GM23338 (cell line): ENCODE data around the gene ING5. TPM values are rescaled to one million over a fixed set of nuclear protein-coding genes. Genes with fewer than 3 reads are reported as not detected.

Experiments
- ATAC-seq: fragments of 200-7000 bp; cut with Tn5 transposase; 3 replicates; pipeline ENCODE4 v1.9.1; 2020
- DNase-seq: peaks from one replicate; pipeline ENCODE4 v3.0.0-alpha.2; 2015; ENCODE audit warnings: low spot score
- H2AFZ ChIP-seq: fragments of 200-600 bp; sonication (generic); 2 replicates; pipeline ENCODE4 v1.8.0; 2016; ENCODE audit warnings: antibody characterized with exemption, mild to moderate bottlenecking, moderate library complexity
- H3F3A ChIP-seq: fragments of 200-600 bp; sonication (generic); replicated peaks from 2 replicates; pipeline ENCODE4 v1.8.0; 2017; ENCODE audit warnings: antibody characterized with exemption, mixed run types, low read depth
- H3K27ac ChIP-seq: fragments of 200-600 bp; sonication (generic); 2 replicates; pipeline ENCODE4 v1.6.1; 2016; ENCODE audit warnings: low read depth
- H3K27me3 ChIP-seq: fragments of 200-600 bp; sonication (generic); 2 replicates; pipeline ENCODE4 v1.8.0; 2016; ENCODE audit warnings: mild to moderate bottlenecking, mixed run types, moderate library complexity; ENCODE audit not compliant: insufficient read depth
- H3K36me3 ChIP-seq: fragments of 200-600 bp; sonication (generic); 2 replicates; pipeline ENCODE4 v1.8.0; 2016; ENCODE audit warnings: mild to moderate bottlenecking; ENCODE audit not compliant: insufficient read depth
- H3K4me1 ChIP-seq: fragments of 200-600 bp; sonication (generic); 2 replicates; pipeline ENCODE4 v1.8.0; 2016; ENCODE audit warnings: mild to moderate bottlenecking, moderate library complexity; ENCODE audit not compliant: insufficient read depth
- H3K4me2 ChIP-seq: fragments of 200-600 bp; sonication (generic); 2 replicates; pipeline ENCODE4 v1.7.1; 2017; ENCODE audit warnings: mixed run types
- H3K4me3 ChIP-seq: fragments of 200-600 bp; sonication (generic); 2 replicates; pipeline ENCODE4 v1.6.1; 2016; ENCODE audit warnings: mixed run types
- H3K79me2 ChIP-seq: fragments of 200-600 bp; sonication (generic); replicated peaks from 2 replicates; pipeline ENCODE4 v1.8.0; 2017; ENCODE audit warnings: mild to moderate bottlenecking; ENCODE audit not compliant: insufficient read depth
- H3K9me2 ChIP-seq: fragments of 200-600 bp; sonication (generic); 2 replicates; pipeline ENCODE4 v1.8.0; 2017; ENCODE audit not compliant: insufficient read depth
- H4K20me1 ChIP-seq: fragments of 200-600 bp; sonication (generic); replicated peaks from 2 replicates; pipeline ENCODE4 v1.8.0; 2017; ENCODE audit warnings: mild to moderate bottlenecking; ENCODE audit not compliant: insufficient read depth
- H3K27ac Mint-ChIP-seq: 2 replicates; pipeline ENCODE4 v1.8.0; 2020; ENCODE audit warnings: inconsistent platforms, mild to moderate bottlenecking, moderate library complexity, mixed read lengths
- H3K27me3 Mint-ChIP-seq: 3 replicates; pipeline ENCODE4 v1.8.0; 2022; ENCODE audit warnings: low read depth, mild to moderate bottlenecking, moderate library complexity, mixed read lengths, inconsistent platforms; ENCODE audit not compliant: insufficient read depth, poor library complexity
- H3K36me3 Mint-ChIP-seq: 3 replicates; pipeline ENCODE4 v1.8.0; 2021; ENCODE audit warnings: low read depth, mild to moderate bottlenecking, inconsistent platforms, moderate library complexity, mixed read lengths
- H3K4me1 Mint-ChIP-seq: 3 replicates; pipeline ENCODE4 v1.8.0; 2020; ENCODE audit warnings: mild to moderate bottlenecking, inconsistent platforms, mixed read lengths
- H3K4me3 Mint-ChIP-seq: 3 replicates; pipeline ENCODE4 v1.8.0; 2021; ENCODE audit warnings: moderate library complexity, mild to moderate bottlenecking, inconsistent platforms, mixed read lengths
- H3K9me3 Mint-ChIP-seq: 3 replicates; pipeline ENCODE4 v1.8.0; 2020; ENCODE audit warnings: moderate library complexity, mild to moderate bottlenecking, inconsistent platforms, mixed read lengths
- EZH2 ChIP-seq: fragments of 200-600 bp; sonication (generic); IDR thresholded peaks from one replicate; pipeline ENCODE4 v1.8.0; 2017; ENCODE audit warnings: antibody characterized with exemption, mild to moderate bottlenecking, low read depth; ENCODE audit not compliant: unreplicated experiment
- POLR2AphosphoS5 ChIP-seq: IDR thresholded peaks from 2 replicates; pipeline ENCODE4 v1.6.1; 2016; ENCODE audit warnings: antibody characterized with exemption, low read depth
- STAT1 ChIP-seq: IDR thresholded peaks from one replicate; pipeline ENCODE4 v1.6.1; 2016; ENCODE audit warnings: antibody characterized with exemption; ENCODE audit not compliant: unreplicated experiment
- ZNF114 ChIP-seq: fragments of 250-450 bp; sonication (Bioruptor Pico); IDR thresholded peaks from 2 replicates; pipeline ENCODE4 v1.5.0; 2020; ENCODE audit warnings: mild to moderate bottlenecking, moderate library complexity
- polyA plus RNA-seq: library from polyadenylated mRNA; unstranded; fragments of >200 nt; fragmentation: Nextera tagmentation; extraction: Ambion mirVana; gene quantifications from 2 replicates; pipeline ENCODE4 v1.2.1, GENCODE V29; 2016
- total RNA-seq: library from RNA; depleted of rRNA; stranded (reverse); fragments of >200 nt; shearing (Covaris generic); gene quantifications from 2 replicates; pipeline ENCODE4 v1.2.3, GENCODE V29; 2014
- TF ChIP-seq, protein P1 (sequence below): IDR thresholded peaks from one replicate; pipeline ENCODE4 v1.6.1; 2018; ENCODE audit warnings: antibody characterized with exemption; ENCODE audit not compliant: unreplicated experiment
- TF ChIP-seq, protein P2 (sequence below), 2 experiments: fragments of 200-600 bp in 1 of 2; sonication (generic) in 1 of 2; conservative IDR thresholded peaks; 2 replicates each; pipeline versions ENCODE4 v1.5.1 to v1.6.1; 2016 to 2017; ENCODE audit warnings: antibody characterized with exemption in 2 of 2, low read depth in 2 of 2, mild to moderate bottlenecking in 2 of 2, moderate library complexity in 1 of 2

ING5 gene
- total and polyA plus RNA-seq, 2 experiments from 2014 or later, result 25.7 to 42.5 TPM

DNA sequence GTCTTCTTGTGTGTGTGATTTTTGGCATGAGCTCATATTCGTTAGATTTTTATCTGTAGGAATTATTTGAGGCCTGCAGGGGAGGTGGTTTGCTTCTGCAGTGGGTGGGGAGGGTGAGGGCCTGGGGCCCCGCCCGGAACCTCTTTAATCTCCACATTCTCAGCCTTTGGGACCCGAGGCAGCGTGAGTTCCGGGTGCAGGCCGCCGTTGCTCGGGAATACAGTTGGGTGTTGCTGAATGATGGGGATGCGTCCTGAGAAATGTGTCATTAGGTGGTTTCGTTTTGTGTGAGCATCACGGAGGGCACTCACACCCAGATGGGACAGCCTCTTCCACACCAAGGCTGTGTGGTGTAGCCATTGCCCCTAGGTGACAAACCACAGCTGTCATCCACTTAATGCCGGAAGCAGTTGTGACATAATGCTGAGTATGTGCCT, 61.1 kb downstream of the ING5 start (continued):
- TF ChIP-seq STAT1 (no peak), EZH2 (no peak), POLR2AphosphoS5 (no peak)
- TF ChIP-seq, protein P1, sequence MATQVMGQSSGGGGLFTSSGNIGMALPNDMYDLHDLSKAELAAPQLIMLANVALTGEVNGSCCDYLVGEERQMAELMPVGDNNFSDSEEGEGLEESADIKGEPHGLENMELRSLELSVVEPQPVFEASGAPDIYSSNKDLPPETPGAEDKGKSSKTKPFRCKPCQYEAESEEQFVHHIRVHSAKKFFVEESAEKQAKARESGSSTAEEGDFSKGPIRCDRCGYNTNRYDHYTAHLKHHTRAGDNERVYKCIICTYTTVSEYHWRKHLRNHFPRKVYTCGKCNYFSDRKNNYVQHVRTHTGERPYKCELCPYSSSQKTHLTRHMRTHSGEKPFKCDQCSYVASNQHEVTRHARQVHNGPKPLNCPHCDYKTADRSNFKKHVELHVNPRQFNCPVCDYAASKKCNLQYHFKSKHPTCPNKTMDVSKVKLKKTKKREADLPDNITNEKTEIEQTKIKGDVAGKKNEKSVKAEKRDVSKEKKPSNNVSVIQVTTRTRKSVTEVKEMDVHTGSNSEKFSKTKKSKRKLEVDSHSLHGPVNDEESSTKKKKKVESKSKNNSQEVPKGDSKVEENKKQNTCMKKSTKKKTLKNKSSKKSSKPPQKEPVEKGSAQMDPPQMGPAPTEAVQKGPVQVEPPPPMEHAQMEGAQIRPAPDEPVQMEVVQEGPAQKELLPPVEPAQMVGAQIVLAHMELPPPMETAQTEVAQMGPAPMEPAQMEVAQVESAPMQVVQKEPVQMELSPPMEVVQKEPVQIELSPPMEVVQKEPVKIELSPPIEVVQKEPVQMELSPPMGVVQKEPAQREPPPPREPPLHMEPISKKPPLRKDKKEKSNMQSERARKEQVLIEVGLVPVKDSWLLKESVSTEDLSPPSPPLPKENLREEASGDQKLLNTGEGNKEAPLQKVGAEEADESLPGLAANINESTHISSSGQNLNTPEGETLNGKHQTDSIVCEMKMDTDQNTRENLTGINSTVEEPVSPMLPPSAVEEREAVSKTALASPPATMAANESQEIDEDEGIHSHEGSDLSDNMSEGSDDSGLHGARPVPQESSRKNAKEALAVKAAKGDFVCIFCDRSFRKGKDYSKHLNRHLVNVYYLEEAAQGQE, result no peak
- TF ChIP-seq, protein P2, sequence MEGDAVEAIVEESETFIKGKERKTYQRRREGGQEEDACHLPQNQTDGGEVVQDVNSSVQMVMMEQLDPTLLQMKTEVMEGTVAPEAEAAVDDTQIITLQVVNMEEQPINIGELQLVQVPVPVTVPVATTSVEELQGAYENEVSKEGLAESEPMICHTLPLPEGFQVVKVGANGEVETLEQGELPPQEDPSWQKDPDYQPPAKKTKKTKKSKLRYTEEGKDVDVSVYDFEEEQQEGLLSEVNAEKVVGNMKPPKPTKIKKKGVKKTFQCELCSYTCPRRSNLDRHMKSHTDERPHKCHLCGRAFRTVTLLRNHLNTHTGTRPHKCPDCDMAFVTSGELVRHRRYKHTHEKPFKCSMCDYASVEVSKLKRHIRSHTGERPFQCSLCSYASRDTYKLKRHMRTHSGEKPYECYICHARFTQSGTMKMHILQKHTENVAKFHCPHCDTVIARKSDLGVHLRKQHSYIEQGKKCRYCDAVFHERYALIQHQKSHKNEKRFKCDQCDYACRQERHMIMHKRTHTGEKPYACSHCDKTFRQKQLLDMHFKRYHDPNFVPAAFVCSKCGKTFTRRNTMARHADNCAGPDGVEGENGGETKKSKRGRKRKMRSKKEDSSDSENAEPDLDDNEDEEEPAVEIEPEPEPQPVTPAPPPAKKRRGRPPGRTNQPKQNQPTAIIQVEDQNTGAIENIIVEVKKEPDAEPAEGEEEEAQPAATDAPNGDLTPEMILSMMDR (conservative IDR thresholded peaks at IDR 0.05; ENCODE audit: low read depth in 2 of 2), result no peak

DNA sequence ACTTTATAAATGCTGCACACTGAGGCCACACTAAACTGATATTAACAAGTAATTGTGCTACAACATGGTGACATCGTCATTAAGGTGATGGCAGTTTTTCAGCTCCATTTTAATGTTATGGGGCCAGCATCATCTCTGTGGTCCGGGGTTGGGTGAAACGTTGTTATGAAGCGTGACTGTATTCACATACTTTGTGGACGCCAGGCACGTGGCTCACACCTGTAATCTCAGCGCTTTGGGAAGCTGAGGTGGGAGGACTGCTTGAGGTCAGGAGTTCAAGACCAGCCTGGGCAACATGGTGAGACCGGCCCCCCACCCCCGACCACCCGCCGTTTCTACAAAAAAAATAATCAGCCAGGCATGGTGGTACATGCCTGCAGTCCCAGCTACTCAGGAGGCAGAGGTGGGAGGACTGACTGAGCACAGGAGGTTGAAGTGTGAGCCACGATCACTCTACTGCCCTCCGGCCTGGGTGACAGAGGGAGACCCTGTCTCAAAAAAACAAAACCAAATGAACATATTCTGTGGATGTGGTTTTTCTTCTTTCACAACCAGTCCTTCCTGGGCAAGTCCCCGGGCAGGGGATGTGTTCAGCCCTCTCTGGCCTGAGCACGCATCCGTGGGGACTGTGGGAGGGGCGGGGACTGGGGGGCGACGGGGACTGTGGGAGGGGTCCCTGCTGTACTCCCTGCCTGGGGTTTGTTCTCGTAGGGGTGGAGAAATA, 61.9 kb downstream of the ING5 start:
- TF ChIP-seq ZNF114 (CRISPR knock-in tag) (no peak), POLR2AphosphoS5 (no peak)
- TF ChIP-seq, protein P1, result no peak
- no peak overlapping the region for H3K27ac Mint-ChIP-seq
- peaks cover 6% of the 10 kb centered on the region; the same call in 2 of the 3 replicates for H3K4me1 Mint-ChIP-seq
- Histone ChIP-seq H3K27me3 (no peaks in the 10 kb centered on the region), H3K9me2 (no peaks in the 10 kb centered on the region), H3K36me3 (no peaks in the 10 kb centered on the region), H4K20me1 (no peaks in the 10 kb centered on the region), H3K27ac (no peak overlapping the region), H3K4me2 (no peak overlapping the region), H3F3A (peaks cover 8% of the 10 kb centered on the region; the same call in 1 of the 2 replicates), H3K4me3 (no peak overlapping the region), H3K79me2 (no peaks in the 10 kb centered on the region), H2AFZ (no peak overlapping the region), H3K4me1 (no peaks in the 10 kb centered on the region)
- peaks cover 24% of the 10 kb centered on the region for H3K36me3 Mint-ChIP-seq
- no peak for ATAC-seq
- DNase-seq, result no peak
- peaks cover 10% of the 10 kb centered on the region for H3K27me3 Mint-ChIP-seq
- peaks cover 23% of the 10 kb centered on the region for H3K9me3 Mint-ChIP-seq
- H3K4me3 Mint-ChIP-seq, result no peak overlapping the region
